ENCODE data around the gene DDC. TPM values are rescaled to one million over a fixed set of nuclear protein-coding genes. Genes with fewer than 3 reads are reported as not detected.
A peak's percentile ranks its signal among the peaks of the same experiment; 100 is the strongest.

The DDC gene
- total and polyA plus RNA-seq, 2 donors (not counting 1 experiment from before 2014, with no cell fraction given), result not detected

DNA sequence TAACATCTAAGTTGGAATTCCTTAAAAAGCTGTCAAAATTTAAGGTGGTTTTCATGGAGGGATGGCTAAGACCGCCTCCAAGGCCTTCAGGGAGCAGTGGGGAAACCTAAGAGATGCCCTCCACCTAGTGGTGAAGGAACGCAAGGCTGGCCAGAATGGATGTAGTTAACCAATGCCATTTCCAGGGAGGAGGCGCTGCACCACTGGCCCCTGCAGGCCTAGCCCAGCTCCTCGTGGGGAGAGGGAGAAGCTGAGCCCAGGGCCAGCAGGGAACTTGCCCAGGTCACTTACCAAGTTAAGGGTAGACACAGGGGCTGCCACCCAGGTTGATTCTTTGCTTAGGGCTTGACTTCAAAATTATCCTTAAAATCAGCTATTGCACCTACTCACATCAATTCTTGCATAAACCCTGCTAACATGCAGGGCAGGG lies 147.1 kb downstream of the DDC start:
- Mint-ChIP-seq H3K4me3 (no peak overlapping the region), H3K9me3 (ENCODE audit: insufficient read depth) (no peaks in the 10 kb centered on the region), H3K27ac (no peak overlapping the region), H3K27me3 (no peaks in the 10 kb centered on the region), H3K4me1 (peaks cover 54% of the 10 kb centered on the region)
- ATAC-seq (ENCODE audit: low read depth), result peak; percentile 78
- intact Hi-C loops (cut with micrococcal nuclease), result loop anchor here (1.0 kb wide), 6 partner anchors 8 to 326 kb away; no protein-coding TSS in a partner anchor
- ChIA-PET POLR2A (interaction anchor here (0.9 to 2.0 kb wide), 3 partner anchors 24 to 212 kb away, joined by 3 to 5 read pairs (median 4); no protein-coding TSS in a partner anchor), CTCF (interaction anchor here (0.7 to 10.4 kb wide), 62 partner anchors 9 to 325 kb away, joined by 3 to 211 read pairs (median 5); partner anchors contain the start of genes IKZF1 and ZPBP)
- Histone ChIP-seq H3K4me2 (replicated peaks; ENCODE audit: low read depth, low read length, poor library complexity, severe bottlenecking) (peak overlapping the region; percentile 18), H3K9me3 (ENCODE audit: control extremely low read depth in 1 of 3, control insufficient read depth in 2 of 3, insufficient read depth in 1 of 3, low read length in 2 of 3) (no peaks in the 10 kb centered on the region), H3K4me1 (ENCODE audit: control insufficient read depth in 2 of 2, insufficient read depth in 2 of 2, low read length in 2 of 2) (peaks cover 49 to 51% of the 10 kb centered on the region in 2 donors), H3K9ac (ENCODE audit: low read length) (no peak overlapping the region), H3K79me2 (ENCODE audit: control insufficient read depth, insufficient read depth, low read length) (peaks cover 30% of the 10 kb centered on the region), H3K36me3 (replicated peaks in 1 of 2; ENCODE audit: control extremely low read depth in 1 of 2, control insufficient read depth in 1 of 2, extremely low read depth in 1 of 2, insufficient read depth in 2 of 2, low read length in 1 of 2) (no peaks in the 10 kb centered on the region), H4K20me1 (ENCODE audit: control insufficient read depth, insufficient read depth, low read length, poor library complexity, severe bottlenecking) (no peaks in the 10 kb centered on the region), H3K27me3 (replicated peaks in 1 of 4; ENCODE audit: control extremely low read depth in 1 of 4, control insufficient read depth in 3 of 4, insufficient read depth in 4 of 4, low read length in 3 of 4) (no peaks in the 10 kb centered on the region), H2AFZ (ENCODE audit: insufficient read depth, low read depth, low read length, poor library complexity, severe bottlenecking) (no peak overlapping the region), H3K27ac (ENCODE audit: low read length in 2 of 2) (no peak overlapping the region), H3K4me3 (ENCODE audit: control extremely low read depth in 1 of 5, extremely low read depth in 1 of 5, insufficient read depth in 1 of 5, low read depth in 2 of 5, low read length in 4 of 5) (no peak overlapping the region)
- DNase-seq, result peak; percentile 82
- WGBS (ENCODE audit: insufficient coverage), result 5% methylated on average over 4 of the region's 4 CpGs
- TF ChIP-seq EZH2 (IDR thresholded peaks at IDR 0.05; ENCODE audit: borderline replicate concordance, insufficient read depth, low read depth, low read length, poor library complexity, severe bottlenecking), result no peak
- TF ChIP-seq, protein P1, sequence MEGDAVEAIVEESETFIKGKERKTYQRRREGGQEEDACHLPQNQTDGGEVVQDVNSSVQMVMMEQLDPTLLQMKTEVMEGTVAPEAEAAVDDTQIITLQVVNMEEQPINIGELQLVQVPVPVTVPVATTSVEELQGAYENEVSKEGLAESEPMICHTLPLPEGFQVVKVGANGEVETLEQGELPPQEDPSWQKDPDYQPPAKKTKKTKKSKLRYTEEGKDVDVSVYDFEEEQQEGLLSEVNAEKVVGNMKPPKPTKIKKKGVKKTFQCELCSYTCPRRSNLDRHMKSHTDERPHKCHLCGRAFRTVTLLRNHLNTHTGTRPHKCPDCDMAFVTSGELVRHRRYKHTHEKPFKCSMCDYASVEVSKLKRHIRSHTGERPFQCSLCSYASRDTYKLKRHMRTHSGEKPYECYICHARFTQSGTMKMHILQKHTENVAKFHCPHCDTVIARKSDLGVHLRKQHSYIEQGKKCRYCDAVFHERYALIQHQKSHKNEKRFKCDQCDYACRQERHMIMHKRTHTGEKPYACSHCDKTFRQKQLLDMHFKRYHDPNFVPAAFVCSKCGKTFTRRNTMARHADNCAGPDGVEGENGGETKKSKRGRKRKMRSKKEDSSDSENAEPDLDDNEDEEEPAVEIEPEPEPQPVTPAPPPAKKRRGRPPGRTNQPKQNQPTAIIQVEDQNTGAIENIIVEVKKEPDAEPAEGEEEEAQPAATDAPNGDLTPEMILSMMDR (IDR thresholded peaks at IDR 0.05), result peak; percentile 88

DNA sequence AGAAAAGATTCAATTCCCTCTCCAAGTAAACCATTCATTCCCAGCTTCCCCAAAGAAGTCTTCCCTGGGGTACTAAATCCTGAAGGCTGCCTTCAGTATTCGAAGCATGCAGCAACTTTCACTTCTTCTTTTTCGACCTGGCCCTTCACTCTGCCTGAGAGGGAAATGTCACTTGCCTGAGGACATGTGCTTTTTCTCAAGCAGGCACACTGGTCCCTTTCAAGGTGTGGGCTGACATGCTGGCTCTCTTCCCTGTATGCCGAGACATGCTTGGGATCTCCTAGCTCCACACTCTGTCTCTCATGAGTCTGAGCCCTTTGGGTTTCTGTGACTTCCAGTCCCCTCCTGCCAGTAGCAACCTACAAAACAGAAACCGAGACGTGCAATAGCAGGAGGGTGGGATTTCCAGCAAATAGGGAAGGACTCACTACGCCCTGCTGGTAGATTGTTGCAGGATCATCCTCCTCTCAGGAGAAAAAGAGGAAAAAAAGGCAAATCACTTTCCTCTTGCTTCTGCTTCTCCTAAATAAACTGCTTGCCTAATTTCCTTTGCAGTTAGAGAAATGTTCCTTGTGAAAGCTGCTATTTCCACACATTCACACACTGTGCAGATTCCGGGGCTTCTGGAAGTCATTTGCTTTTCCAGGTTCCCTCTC lies 148.6 kb downstream of the DDC start:
- TF ChIP-seq, protein P1 (IDR thresholded peaks at IDR 0.05), result no peak
- TF ChIP-seq EZH2 (IDR thresholded peaks at IDR 0.05; ENCODE audit: borderline replicate concordance, insufficient read depth, low read depth, low read length, poor library complexity, severe bottlenecking), result no peak
- intact Hi-C loops (cut with micrococcal nuclease), result loop anchor here (2.0 kb wide), 2 partner anchors 32 to 100 kb away; no protein-coding TSS in a partner anchor

More for the DNA sequence above, 148.6 kb downstream of the DDC start:
- peak overlapping the region; percentile 34 to 45 for H3K27ac ChIP-seq (ENCODE audit: low read length in 2 of 2)
- H3K27me3 Mint-ChIP-seq, result no peaks in the 10 kb centered on the region
- H3K9me3 Mint-ChIP-seq (ENCODE audit: insufficient read depth), result no peaks in the 10 kb centered on the region
- H3K4me1 Mint-ChIP-seq, result peaks cover 65% of the 10 kb centered on the region
- DNase-seq (peak; percentile 82), ATAC-seq (ENCODE audit: low read depth) (peak; percentile 64)
- peak overlapping the region; percentile 91 for H3K27ac Mint-ChIP-seq
- peaks cover 63 to 66% of the 10 kb centered on the region in 2 donors for H3K4me1 ChIP-seq (ENCODE audit: control insufficient read depth in 2 of 2, insufficient read depth in 2 of 2, low read length in 2 of 2)
- peak overlapping the region in 1 of 5 experiments; percentile 29 for H3K4me3 ChIP-seq (ENCODE audit: control extremely low read depth in 1 of 5, extremely low read depth in 1 of 5, insufficient read depth in 1 of 5, low read depth in 2 of 5, low read length in 4 of 5)
- H3K27me3 ChIP-seq (replicated peaks in 1 of 4; ENCODE audit: control extremely low read depth in 1 of 4, control insufficient read depth in 3 of 4, insufficient read depth in 4 of 4, low read length in 3 of 4), result no peaks in the 10 kb centered on the region
- CTCF ChIA-PET, result interaction anchor here (0.6 to 10.4 kb wide), 25 partner anchors 11 to 273 kb away, joined by 3 to 211 read pairs (median 11); partner anchors contain the start of gene IKZF1
- peaks cover 35% of the 10 kb centered on the region for H3K79me2 ChIP-seq (ENCODE audit: control insufficient read depth, insufficient read depth, low read length)
- peak overlapping the region; percentile 69 for H3K4me2 ChIP-seq (replicated peaks; ENCODE audit: low read depth, low read length, poor library complexity, severe bottlenecking)
- peak overlapping the region; percentile 84 for H3K4me3 Mint-ChIP-seq
- peak overlapping the region; percentile 36 for H3K9ac ChIP-seq (ENCODE audit: low read length)
- H3K36me3 ChIP-seq (replicated peaks in 1 of 2; ENCODE audit: control extremely low read depth in 1 of 2, control insufficient read depth in 1 of 2, extremely low read depth in 1 of 2, insufficient read depth in 2 of 2, low read length in 1 of 2), result no peaks in the 10 kb centered on the region
- 18% methylated on average over 4 of the region's 7 CpGs for WGBS (ENCODE audit: insufficient coverage)
- H4K20me1 ChIP-seq (ENCODE audit: control insufficient read depth, insufficient read depth, low read length, poor library complexity, severe bottlenecking), result no peaks in the 10 kb centered on the region
- H3K9me3 ChIP-seq (ENCODE audit: control extremely low read depth in 1 of 3, control insufficient read depth in 2 of 3, insufficient read depth in 1 of 3, low read length in 2 of 3), result no peaks in the 10 kb centered on the region
- peak overlapping the region; percentile 38 for H2AFZ ChIP-seq (ENCODE audit: insufficient read depth, low read depth, low read length, poor library complexity, severe bottlenecking)
- POLR2A ChIA-PET, result interaction anchor here (1.1 to 2.0 kb wide), 4 partner anchors 9 to 49 kb away, joined by 3 to 5 read pairs (median 4); no protein-coding TSS in a partner anchor
